Measurements from ENCODE around the gene JMJD7.
A peak's percentile ranks its signal among the peaks of the same experiment; 100 is the strongest.

Gene JMJD7

DNA sequence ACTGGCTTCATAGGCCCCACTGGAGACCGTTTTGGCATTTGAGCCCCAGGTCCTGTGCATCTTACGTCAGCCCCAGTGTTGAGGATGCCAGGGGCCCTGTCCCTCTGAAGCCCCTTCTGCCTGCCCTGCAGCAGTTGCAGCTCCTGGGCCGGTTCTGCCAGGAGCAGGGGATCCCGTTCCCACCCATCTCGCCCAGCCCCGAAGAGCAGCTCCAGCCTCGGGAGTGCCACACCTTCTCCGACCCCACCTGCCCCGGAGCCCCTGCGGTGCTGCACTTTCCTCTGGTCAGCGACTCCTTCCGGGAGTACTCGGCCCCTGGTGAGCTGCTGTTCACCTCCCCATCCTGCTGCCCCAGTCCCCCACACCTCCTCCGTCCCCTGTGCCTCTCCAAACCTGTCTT, 19.3 kb downstream of the JMJD7 start:
- DNase-seq (ENCODE audit: low spot score), result no peak

DNA sequence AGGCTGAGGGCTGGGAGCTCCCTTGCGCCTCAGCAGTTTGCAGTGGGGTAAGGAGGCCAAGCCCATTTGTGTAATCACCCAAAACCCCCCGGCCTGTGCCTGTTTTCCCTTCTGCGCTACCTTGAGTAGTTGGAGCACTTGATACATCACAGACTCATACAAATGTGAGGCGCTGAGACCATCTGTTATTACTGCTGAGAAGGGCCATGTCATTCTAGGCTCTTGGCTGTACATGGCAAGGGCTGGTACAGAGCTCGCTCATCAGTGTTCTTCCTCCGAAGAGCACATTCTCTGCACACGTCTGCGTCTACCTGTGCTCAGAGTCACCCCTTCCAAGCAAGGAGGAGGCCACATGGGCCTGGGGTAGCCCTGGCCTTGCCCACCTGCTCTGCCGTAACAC, 20.1 kb downstream of the JMJD7 start:
- peak; percentile 90 for DNase-seq (ENCODE audit: low spot score)

DNA sequence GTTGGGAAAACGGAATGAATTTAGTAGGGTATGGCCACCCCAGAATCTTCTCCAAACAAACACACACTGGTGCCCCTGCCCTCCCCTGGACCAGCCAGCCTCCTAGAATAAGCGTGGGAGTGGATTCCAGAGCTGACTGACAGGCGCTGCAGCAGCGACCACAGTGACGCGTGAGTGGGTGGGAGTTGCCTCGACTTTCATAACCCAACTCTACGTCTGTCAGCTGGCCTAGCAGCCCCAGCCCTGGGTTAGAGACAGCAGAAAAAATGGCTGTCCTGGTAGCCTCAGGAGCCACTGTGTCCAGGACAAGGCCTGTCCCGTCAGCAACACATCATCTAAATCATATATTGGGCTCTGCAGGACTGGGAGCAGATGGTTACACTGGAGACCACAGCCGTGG, 20.7 kb downstream of the JMJD7 start:
- no peak for DNase-seq (ENCODE audit: low spot score)

DNA sequence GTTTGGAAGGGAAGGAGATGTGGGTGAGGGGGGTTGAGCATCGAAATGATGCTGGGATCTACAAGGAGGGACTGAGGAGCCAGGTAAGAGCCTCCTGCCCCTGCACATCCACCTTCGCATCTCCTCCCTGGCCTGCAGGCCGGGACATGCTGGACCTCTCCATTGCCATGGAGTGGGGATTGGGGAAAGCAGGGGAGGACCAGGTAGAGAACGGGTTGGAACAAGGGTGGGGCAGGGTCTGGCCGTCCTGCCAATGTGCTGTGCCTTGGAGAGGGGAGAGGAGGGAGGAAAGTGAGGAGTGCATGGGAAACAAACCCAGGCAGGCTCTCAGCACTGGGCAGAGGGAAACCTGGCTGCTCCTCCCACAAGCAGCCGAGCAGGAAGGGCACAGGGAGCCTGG, 21.3 kb downstream of the JMJD7 start:
- no peak for DNase-seq (ENCODE audit: low spot score)

DNA sequence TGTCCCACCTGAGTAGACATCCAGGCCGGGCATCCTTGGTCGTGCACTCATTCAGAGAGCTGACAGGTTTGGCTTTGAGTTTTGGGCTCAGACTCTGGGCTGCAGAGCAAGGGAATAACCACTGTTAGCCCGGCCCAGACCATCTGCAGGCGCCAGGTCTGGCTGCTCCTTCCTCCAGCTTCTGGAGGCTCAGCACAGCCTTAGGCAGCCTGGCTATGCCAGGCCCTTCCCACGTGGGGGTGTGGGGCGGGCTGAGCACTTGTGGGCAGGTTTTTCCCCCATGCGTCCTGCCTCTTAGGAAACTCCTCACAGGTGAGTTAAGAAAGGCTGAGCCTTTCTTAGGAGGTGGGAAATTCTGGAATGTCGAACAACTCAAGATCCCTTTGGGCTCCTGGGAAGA, 22.0 kb downstream of the JMJD7 start:
- peak; percentile 59 for DNase-seq (ENCODE audit: low spot score)

DNA sequence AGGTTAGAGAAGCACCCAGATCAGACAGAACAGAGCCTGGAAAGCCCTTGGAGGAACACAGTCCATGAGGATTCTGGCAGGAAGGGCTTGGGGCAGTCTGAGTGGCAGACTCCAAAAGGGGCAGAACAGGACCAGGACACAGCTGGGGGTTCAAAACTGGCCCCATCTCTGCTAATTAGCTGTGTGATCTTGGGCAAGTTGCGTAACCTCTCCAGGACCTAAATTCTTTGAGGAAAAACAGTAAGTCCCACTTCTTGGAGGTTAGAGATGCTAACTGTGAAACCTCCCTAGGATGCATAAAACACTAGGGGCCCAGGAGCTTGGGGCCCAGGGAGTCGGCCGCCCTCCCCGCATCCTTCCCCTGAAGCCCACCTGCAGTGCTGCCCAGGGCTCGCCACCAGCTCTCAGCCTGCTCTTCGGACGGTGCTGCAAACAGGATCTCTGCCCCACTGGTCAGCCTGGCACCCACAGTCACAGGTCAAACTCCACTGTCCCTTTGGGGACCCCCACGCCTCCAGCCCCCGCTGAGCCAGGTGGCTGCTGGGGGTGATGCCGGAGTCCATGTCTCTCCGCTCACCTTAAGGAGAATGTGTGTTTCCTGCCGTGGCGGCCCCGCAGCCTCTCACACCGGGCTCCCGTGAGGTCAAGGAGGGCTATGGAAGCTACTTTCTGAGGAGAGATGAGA, 22.7 kb downstream of the JMJD7 start:
- DNase-seq (ENCODE audit: low spot score), result no peak

DNA sequence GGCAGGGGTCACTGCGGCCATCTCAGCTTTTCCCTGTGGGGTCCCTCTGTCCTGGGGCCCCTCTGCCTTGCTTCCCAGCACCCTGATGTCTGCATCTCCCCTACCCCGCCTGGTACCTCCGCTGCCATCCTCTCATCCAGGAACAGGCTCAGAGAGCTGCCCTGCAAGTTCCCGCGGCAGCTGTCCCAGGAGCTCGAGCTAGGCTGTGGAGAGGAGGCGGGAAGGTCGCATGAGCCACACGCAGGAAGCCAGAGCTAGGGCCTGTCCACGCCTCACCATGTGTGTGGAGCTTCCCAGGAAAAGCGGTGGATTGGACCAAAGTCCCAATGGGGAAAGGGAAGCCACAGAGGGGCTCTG, 23.3 kb downstream of the JMJD7 start:
- no peak for DNase-seq (ENCODE audit: low spot score)

DNA sequence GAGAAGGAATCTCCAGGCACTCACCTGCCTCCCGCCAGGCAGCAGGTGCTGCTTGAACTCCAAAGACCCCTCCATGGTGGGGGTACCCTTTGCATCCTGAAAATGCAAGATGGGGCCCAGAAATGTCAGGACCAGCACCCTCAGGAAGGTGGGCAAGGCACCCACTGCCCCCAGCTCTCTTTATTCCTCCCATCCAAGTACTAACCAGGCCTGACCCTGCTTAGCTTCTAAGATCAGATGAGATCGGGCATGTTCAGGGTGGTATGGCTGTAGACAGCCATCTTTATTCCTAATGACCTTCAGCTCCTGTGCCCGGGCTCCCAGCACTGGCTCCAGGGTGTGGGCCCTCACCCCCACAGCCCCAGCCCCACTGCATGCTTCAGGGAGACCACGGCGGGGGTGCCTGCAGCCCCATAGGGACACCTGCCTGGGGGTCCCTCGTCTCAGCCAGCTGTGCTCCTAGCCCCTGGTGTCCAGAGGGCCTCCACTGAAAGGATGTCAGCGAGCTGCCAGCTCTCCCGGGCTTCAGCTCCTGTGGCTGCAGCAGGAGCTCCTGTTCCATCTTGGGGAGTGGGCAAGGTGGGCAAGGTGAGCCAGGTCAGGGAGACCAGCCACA, 24.0 kb downstream of the JMJD7 start:
- no peak for DNase-seq (ENCODE audit: low spot score)

DNA sequence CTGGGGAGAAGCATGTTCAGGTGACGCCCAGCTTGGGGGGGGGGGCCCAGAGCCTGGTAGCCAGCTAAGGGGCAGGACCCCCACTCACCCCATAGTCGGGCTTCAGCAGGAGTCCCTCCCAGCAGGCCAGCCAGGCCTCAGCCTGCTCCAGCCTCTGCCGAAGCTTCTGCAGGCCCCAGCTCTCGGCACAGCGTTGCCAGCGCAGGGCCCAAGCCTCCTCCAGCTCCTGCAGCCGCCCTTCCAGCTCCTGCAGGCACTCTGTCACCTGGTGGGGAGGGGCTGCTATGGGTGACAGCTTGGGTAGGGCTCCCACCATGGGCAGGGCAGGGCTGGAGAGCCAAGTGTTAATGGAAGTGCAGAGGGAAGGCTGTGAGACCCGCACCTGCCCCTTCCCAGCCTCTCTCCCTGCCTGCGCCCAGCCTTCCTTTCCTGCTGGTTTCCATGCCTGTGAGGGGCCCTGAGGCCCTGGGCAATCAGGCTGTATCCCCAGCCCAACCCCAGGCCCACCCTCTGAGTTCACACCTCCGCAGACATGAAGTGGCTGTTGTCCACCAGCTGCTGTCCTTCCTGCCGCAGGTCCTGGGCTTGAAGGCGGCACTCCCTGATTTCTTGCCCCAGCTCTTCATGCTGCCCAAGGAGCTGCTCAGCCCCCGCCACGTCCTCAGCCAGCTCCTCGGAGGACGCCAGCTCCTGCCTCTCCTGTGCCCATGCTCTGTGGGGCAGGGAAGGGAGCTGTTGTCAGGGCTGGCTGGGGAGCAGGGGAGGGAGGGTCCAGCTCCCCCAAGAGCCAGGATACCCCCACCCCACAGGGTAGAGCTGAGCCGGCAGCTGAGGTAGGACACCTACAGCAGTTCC, 25.1 kb downstream of the JMJD7 start:
- no peak for DNase-seq (ENCODE audit: low spot score)

DNA sequence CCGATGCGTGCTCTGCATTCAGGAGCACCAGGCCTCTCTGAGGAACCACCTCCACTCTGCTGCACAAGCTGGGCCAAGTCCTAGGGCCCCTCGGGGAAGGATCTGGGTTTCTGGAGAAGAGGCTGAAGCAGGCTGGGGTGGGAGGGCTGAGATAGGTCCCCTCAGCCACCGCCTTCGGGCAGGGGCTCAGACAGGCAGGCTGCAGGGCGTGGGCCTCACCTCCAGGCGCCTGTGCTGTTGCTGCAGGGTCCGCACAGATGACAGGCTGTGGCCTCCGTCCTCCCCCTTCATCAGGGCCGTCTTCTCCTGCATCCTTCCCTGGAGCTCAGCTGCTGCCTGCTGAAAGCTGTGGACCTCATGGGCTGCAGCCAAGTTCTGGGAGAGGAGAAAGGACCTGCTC, 25.9 kb downstream of the JMJD7 start:
- no peak for DNase-seq (ENCODE audit: low spot score)

DNA sequence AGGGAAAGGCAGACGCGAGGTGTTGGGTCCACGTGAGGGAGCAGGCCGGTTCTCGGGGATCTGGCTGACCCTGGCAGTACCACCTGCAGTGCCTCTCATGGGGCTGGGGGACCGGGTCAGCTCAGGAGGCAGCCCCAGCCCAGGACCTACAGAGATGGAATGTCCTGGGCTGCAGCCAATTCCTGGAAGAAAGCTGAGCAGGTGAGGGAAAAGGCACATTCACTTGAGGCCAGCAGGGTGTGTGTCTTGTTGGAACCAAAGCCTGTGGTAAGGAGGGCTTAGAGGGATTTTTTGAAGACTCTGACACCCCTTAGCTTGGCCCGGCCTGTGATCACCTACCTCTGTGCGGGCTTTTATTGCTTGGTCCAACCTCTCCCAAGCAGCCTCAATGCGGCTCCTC, 26.6 kb downstream of the JMJD7 start:
- DNase-seq (ENCODE audit: low spot score), result no peak

DNA sequence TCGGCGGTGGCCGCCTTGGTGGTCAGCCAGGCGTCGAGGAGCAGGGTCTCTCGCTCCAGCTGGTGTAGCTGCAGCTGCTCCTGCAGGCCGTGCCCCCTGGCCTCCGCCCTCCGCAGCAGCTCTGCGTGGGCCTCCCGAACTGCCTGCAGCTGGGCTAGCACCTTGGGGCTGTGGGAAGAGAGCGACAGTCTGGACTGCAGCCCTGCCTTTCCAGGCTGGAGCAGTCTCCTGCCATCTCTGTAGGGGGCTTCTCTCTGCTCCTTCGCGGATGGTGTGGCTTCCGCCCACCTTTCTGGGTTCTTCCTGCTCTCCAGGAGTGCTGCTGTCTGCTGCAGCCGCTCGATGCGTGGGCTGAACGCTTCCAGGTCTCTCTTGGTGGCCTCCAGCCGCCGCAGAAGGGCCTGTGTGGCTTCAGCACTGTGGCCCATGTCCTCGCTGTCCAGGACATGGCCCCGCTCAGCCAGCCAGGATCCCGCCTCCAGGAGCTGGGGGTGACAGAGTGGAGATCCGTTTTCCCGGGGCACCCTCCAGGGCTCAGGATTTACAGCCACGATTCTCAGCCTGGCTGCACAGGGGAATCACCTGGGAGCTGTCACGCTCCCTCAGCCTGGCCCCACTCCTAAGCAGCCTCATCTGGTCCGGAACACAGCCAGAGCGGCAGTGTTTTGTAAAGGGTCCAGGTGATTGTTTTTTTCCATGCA, 27.5 kb downstream of the JMJD7 start:
- no peak for DNase-seq (ENCODE audit: low spot score)

DNA sequence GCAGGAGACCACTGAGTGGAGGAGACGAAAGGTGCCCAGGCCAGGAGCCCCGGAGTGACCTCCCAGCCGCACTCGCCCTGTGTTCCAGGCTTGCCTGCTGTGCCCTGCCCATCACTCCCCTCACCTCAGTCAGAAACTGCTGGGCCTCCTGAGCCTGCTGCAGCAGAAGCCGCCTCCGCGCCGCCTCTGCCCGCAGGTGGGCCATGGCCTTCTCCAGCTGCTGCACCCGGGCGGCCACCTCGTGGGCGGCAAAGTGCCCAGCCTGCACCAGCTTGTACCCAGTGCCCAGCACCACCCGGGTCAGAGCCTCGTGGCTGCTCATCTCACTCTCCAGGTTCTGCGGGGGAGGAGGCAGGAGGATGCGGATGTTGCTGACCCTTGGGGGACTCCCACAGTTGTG, 28.4 kb downstream of the JMJD7 start:
- no peak for DNase-seq (ENCODE audit: low spot score)

DNA sequence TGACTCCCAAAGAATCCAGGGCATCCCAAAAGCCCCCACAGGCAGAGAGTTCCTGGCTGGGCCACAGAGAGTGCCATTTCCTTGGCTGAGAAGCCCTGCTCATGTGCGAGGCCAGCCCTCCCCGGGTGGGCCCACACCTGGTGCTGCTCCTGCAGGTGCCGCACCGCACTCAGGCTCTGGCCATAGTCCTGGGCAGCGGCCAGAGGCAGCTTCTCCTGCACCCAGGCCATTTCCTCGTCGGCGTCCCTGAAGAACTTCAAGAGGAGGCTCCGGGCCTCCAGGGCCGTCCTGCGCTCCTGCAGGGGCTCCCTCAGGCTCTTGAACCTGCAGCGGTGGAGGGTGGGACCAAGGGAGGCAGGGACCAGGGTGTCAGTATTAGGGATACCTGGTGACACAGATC, 28.8 kb downstream of the JMJD7 start:
- no peak for DNase-seq (ENCODE audit: low spot score)

DNA sequence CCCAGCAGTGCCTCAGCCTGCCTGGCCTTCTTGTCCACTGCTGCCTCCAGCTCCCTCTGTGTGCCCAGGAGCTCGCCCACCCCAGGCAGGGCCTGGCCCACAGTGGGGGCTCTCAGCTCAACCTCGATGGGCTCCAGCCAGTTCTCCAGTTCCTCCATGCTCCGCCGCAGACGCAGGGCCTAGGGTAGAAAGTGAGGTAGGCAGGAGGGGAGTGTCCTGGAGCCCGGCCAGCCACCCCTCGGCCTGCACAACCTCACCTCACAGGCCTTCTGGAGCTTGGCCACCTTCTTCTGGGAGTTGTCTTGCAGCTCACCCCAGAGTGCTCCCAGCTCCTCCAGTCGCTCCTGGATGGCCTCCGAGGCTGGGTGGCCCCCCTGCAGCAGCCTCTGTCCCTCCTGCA, 29.4 kb downstream of the JMJD7 start:
- no peak for DNase-seq (ENCODE audit: low spot score)

DNA sequence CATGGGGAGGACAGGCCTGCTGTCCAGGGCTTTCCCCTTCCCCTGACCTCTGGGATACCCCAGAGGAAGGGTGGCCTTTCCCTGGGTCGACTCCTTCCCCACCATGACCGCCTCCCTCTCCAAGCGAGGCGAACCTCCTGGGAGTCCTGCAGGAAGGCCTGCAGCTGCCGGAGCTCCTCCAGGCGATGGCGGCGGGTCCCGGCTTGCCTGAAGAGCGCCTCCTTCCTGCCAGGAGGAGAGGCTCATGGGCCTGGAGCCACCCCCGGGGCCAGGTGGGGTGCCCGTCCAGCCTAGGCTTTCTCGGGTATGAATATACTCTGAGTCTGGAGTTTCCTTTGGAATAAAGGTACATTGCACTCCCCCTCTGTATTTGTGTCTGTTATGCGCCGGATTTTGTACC, 30.9 kb downstream of the JMJD7 start:
- no peak for DNase-seq (ENCODE audit: low spot score)

DNA sequence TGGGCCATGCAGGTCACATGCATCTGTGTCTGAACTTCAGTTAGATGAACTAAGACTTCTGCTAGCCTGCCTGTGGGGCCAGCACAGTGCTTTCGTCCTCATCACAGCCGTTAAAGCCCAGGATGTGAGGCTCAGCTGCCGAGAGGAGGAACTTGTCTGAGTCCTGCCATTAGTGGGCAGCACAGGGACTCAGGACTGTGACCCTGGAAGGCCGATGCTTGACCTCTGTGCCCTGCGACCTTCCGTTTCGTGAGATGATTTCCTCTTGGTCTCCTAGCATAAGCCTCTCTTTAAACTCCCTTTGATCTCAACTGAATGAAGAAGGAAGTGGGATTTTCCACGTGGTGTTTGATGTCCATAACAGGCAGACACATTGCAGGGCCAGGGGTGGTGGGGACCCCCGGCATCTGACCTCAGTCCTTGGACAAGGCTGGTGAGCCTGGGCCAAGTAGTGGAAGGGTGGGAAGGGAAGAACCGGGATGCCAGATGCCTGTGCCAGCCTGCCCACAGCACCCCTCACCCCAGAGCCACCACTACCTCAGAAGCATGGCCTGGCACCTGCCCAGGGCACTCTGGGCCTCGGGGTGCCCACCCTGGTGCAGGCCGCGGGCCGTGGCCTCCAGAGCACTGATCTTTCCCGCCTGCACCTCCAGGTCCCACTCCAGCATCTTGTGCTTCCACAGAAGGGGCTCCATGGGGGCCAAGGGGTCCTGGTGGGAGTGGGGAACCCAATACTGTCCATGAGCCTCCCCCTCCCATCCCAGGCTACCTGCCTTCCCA, 32.3 kb downstream of the JMJD7 start:
- no peak for DNase-seq (ENCODE audit: low spot score)

DNA sequence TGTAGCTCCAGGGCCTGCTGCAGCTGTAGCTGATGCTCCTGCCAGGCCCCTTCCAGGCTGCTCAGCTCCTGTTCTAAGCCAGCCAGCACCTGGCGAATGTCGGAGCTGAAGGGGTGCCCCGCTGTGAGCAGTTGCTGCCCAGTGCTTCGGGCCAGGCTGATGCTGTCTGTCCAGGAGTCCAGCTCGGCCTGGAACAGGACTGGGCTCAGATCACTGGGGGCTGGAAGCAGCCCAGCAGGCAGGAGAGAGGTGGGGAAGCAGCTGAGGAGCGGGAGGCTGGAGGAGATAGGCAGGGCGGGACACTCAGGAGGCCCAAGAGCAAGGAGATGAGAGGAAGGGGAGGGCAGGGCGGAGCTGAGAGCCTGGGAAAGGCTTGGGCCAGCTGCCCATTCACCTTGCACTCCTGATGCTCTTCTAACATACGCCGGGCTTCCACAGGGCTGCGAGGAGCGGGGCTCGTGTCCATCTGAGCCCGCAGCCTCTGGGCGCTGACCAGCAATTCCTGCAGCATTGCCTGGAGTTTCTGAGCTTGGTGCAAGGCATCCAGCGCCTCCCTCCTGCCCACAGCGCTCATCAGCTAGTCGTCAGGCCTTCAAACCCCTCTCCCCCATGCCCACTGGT, 34.0 kb downstream of the JMJD7 start:
- DNase-seq (ENCODE audit: low spot score), result peak; percentile 63

DNA sequence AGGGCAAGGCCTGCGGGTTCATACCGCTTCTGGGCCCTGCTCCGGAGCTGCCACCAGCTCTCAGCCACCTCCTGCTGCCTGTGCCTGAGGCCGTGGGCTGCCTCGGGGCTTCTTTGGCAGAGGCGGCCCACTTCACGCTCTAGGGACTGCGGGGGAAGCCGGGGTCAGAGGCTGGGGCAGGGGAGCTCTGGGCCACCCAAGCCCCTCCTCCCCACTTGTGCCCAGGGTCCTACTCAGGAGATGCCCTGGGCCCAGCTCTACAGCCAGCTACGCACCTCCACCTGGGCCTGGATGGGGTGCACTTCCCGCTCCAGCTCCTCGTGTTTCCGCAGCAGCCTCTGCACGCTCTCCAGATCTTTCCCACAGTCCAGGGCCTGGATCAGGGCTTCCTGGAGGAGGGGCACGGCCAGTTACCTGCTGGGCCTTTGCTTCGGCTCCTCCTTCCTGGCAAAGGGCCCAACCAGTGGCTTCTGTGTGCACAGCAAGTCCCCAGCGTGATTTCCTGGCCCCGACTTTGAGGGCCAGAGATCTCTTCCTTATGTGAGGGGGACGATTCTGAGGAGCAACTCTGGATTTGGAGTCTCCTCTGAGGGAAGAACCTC, 34.7 kb downstream of the JMJD7 start:
- peak; percentile 46 for DNase-seq (ENCODE audit: low spot score)

DNA sequence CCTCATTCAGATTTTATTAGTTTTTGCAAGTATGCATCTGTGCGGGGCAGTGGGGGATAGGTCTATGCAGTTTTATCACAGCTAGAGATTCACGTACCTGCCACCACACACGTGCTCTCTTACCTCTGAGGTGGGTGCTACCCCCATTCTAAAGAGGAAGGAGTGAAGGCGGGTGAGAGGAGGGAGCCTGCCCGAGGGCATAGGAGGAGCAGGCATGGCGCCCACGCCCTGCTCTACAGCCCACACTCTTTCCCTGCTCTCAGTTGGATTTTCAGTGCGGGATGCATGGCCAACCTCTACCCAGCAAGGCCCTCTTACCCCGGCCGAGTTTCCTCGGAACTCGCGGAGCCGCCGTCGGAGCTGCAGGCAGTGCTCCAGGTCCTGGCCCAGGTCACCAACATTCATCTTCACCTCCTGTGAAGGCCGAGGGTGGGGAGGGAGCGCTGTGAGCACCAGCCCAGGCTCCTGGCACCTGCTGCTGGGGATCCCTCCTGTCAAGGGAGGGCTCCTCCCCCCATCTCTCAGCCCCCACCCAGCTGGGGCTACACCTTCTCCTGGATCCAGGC, 37.7 kb downstream of the JMJD7 start:
- DNase-seq (ENCODE audit: low spot score), result no peak

DNA sequence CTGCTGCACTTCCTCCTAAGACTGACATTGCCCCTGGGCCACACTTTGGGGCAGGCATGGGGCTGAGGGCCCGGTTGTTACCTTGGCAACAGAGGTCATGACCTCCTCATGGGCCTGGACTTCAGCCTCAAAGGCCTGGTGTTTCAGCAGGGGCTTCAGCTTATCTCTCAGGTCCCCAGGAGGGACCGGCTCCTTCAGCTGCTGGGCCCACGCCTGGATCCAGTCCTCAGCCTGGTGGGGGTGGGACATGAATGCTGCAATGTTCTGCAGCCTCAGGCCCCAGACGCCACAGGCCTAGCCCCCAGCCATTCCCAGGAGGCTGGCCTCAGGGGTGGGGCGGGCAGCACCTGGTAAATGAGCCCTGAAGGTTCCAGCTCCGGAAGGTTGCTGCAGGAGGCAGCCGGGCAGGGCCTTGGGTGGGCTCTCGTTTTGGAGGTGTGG, 38.4 kb downstream of the JMJD7 start:
- DNase-seq (ENCODE audit: low spot score), result no peak

Data from cerebellar cortex (tissue), 1 donor.